ENCODE measurements around the gene DBT. TPM values are rescaled to one million over a fixed set of nuclear protein-coding genes. Genes with fewer than 3 reads are reported as not detected.
"Not testable (repeated sequence)": the region's sequence is repeated elsewhere in the genome, so short reads cannot be mapped to it uniquely, and the experiment has no call there.

Gene DBT
- polyA plus RNA-seq, 1 donor (not counting 4 experiments of a cell fraction or from before 2014, with no cell fraction given), result 16.3 TPM

DNA sequence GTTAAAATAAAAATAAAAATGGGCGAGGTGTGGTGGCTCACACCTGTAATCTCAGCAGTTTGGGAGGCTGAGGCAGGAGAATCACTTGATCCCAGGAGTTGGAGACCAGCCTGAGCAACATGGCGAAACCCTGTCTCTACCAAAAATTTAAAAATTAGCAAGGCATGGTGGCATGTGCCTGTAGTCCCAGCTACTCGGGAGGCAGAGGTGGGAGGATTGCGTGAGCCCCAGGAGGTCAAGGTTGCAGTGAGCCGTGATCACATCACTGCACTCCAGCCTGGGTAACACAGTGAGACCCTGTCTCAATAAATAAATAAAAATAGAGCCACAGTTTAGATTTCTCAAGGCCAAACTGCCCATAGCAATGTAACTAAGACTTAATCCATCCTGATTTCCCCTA lies 6.6 kb upstream of the DBT start:
- H2AFZ ChIP-seq (ENCODE audit: control insufficient read depth, low read length); FAIRE-seq; H3K4me3 ChIP-seq (ENCODE audit: control insufficient read depth in 2 of 3, extremely low read depth in 1 of 3, insufficient read depth in 2 of 3, low read depth in 1 of 3, low read length in 3 of 3); H3K79me2 ChIP-seq (ENCODE audit: control insufficient read depth, insufficient read depth, low read length); H3K9ac ChIP-seq (ENCODE audit: control insufficient read depth, extremely low read depth, insufficient read depth, low read length); H3K9me3 ChIP-seq (ENCODE audit: control insufficient read depth, low read depth, low read length); dilution Hi-C loops (cut with MboI; ENCODE audit: extremely low pct_ligation_motif_present, low sequenced_read_pairs); DNase-seq (ENCODE audit: low read depth, low spot score); H3K36me3 ChIP-seq (ENCODE audit: control insufficient read depth in 2 of 2, extremely low read depth in 1 of 2, insufficient read depth in 2 of 2, low read length in 2 of 2); H4K20me1 ChIP-seq (ENCODE audit: control insufficient read depth, extremely low read depth, insufficient read depth, low read length); H3K4me1 ChIP-seq (ENCODE audit: control insufficient read depth, extremely low read depth, insufficient read depth, low read length); H3K27me3 ChIP-seq (ENCODE audit: control insufficient read depth, extremely low read depth, insufficient read depth, low read length); H3K27ac ChIP-seq (ENCODE audit: control insufficient read depth, insufficient read depth, low read length); H3K9me1 ChIP-seq (ENCODE audit: control insufficient read depth, extremely low read depth, insufficient read depth, low read length); H3K4me2 ChIP-seq (ENCODE audit: control insufficient read depth, extremely low read depth, insufficient read depth, low read depth, low read length): not testable (repeated sequence)

- H3K4me3 ChIP-seq (ENCODE audit: control insufficient read depth in 2 of 3, extremely low read depth in 1 of 3, insufficient read depth in 2 of 3, low read depth in 1 of 3, low read length in 3 of 3), result no peak overlapping the region
- no peaks in the 10 kb centered on the region for H3K9me1 ChIP-seq (ENCODE audit: control insufficient read depth, extremely low read depth, insufficient read depth, low read length)
- no peaks in the 10 kb centered on the region for H4K20me1 ChIP-seq (ENCODE audit: control insufficient read depth, extremely low read depth, insufficient read depth, low read length)
- H3K4me1 ChIP-seq (ENCODE audit: control insufficient read depth, extremely low read depth, insufficient read depth, low read length), result peaks cover 10% of the 10 kb centered on the region
- no peaks in the 10 kb centered on the region for H3K9me3 ChIP-seq (ENCODE audit: control insufficient read depth, low read depth, low read length)
- peaks cover 10% of the 10 kb centered on the region for H3K79me2 ChIP-seq (ENCODE audit: control insufficient read depth, insufficient read depth, low read length)
- dilution Hi-C loops (cut with MboI; ENCODE audit: extremely low pct_ligation_motif_present, low sequenced_read_pairs), result no loop called here
- DNase-seq (ENCODE audit: low read depth, low spot score) (no peak), FAIRE-seq (no peak)
- H3K27ac ChIP-seq (ENCODE audit: control insufficient read depth, insufficient read depth, low read length), result no peak overlapping the region
- H3K4me2 ChIP-seq (ENCODE audit: control insufficient read depth, extremely low read depth, insufficient read depth, low read depth, low read length), result no peak overlapping the region
- peak overlapping the region; percentile 16 for H2AFZ ChIP-seq (ENCODE audit: control insufficient read depth, low read length)
- TF ChIP-seq, protein P1, sequence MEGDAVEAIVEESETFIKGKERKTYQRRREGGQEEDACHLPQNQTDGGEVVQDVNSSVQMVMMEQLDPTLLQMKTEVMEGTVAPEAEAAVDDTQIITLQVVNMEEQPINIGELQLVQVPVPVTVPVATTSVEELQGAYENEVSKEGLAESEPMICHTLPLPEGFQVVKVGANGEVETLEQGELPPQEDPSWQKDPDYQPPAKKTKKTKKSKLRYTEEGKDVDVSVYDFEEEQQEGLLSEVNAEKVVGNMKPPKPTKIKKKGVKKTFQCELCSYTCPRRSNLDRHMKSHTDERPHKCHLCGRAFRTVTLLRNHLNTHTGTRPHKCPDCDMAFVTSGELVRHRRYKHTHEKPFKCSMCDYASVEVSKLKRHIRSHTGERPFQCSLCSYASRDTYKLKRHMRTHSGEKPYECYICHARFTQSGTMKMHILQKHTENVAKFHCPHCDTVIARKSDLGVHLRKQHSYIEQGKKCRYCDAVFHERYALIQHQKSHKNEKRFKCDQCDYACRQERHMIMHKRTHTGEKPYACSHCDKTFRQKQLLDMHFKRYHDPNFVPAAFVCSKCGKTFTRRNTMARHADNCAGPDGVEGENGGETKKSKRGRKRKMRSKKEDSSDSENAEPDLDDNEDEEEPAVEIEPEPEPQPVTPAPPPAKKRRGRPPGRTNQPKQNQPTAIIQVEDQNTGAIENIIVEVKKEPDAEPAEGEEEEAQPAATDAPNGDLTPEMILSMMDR (optimal IDR thresholded peaks at IDR 0.05 in 1 of 3, IDR thresholded peaks at IDR 0.05 in 1 of 3, conservative IDR thresholded peaks at IDR 0.05 in 1 of 3; ENCODE audit: extremely low read depth in 1 of 3, insufficient read depth in 2 of 3, low read length in 3 of 3), result no peak
- no peak for TF ChIP-seq EZH2 (IDR thresholded peaks at IDR 0.05; ENCODE audit: low read length)
- H3K27me3 ChIP-seq (ENCODE audit: control insufficient read depth, extremely low read depth, insufficient read depth, low read length), result no peaks in the 10 kb centered on the region
- no peak overlapping the region for H3K9ac ChIP-seq (ENCODE audit: control insufficient read depth, extremely low read depth, insufficient read depth, low read length)
- H3K36me3 ChIP-seq (ENCODE audit: control insufficient read depth in 2 of 2, extremely low read depth in 1 of 2, insufficient read depth in 2 of 2, low read length in 2 of 2), result no peaks in the 10 kb centered on the region
These were observed 3.9 kb upstream of the DBT start for GRCh38 chr1:100253552-100253951.

GRCh38 chr1:100252901-100253300 lies 3.3 kb upstream of the DBT start:
- Histone ChIP-seq H3K27ac (ENCODE audit: control insufficient read depth, insufficient read depth, low read length) (no peak overlapping the region), H3K4me1 (ENCODE audit: control insufficient read depth, extremely low read depth, insufficient read depth, low read length) (peaks cover 12% of the 10 kb centered on the region), H3K4me2 (ENCODE audit: control insufficient read depth, extremely low read depth, insufficient read depth, low read depth, low read length) (no peak overlapping the region), H3K9ac (ENCODE audit: control insufficient read depth, extremely low read depth, insufficient read depth, low read length) (no peak overlapping the region), H4K20me1 (ENCODE audit: control insufficient read depth, extremely low read depth, insufficient read depth, low read length) (no peaks in the 10 kb centered on the region), H3K27me3 (ENCODE audit: control insufficient read depth, extremely low read depth, insufficient read depth, low read length) (no peaks in the 10 kb centered on the region), H3K79me2 (ENCODE audit: control insufficient read depth, insufficient read depth, low read length) (peaks cover 16% of the 10 kb centered on the region), H3K9me1 (ENCODE audit: control insufficient read depth, extremely low read depth, insufficient read depth, low read length) (no peaks in the 10 kb centered on the region), H3K9me3 (ENCODE audit: control insufficient read depth, low read depth, low read length) (no peaks in the 10 kb centered on the region), H2AFZ (ENCODE audit: control insufficient read depth, low read length) (peak overlapping the region; percentile 22), H3K36me3 (ENCODE audit: control insufficient read depth in 2 of 2, extremely low read depth in 1 of 2, insufficient read depth in 2 of 2, low read length in 2 of 2) (no peaks in the 10 kb centered on the region), H3K4me3 (ENCODE audit: control insufficient read depth in 2 of 3, extremely low read depth in 1 of 3, insufficient read depth in 2 of 3, low read depth in 1 of 3, low read length in 3 of 3) (no peak overlapping the region)
- DNase-seq (ENCODE audit: low read depth, low spot score) (no peak), FAIRE-seq (peak; percentile 13)
- dilution Hi-C loops (cut with MboI; ENCODE audit: extremely low pct_ligation_motif_present, low sequenced_read_pairs), result no loop called here
- no peak for TF ChIP-seq EZH2 (IDR thresholded peaks at IDR 0.05; ENCODE audit: low read length)
- TF ChIP-seq, protein P1 (optimal IDR thresholded peaks at IDR 0.05 in 1 of 3, IDR thresholded peaks at IDR 0.05 in 1 of 3, conservative IDR thresholded peaks at IDR 0.05 in 1 of 3; ENCODE audit: extremely low read depth in 1 of 3, insufficient read depth in 2 of 3, low read length in 3 of 3), result no peak

Measured in keratinocyte (primary cell).